ENCODE results near the gene UNC13C. TPM values are rescaled to one million over a fixed set of nuclear protein-coding genes. Genes with fewer than 3 reads are reported as not detected.

UNC13C gene
- total and polyA plus RNA-seq, 4 donors: 0.05 to 16.0 (median 0.12) TPM; not detected in 1

- no peaks in the 10 kb centered on the region for H3K4me1 ChIP-seq (ENCODE audit: control insufficient read depth in 5 of 5, insufficient read depth in 5 of 5, low read length in 5 of 5)
- no peaks in the 10 kb centered on the region for H3K9me3 ChIP-seq (ENCODE audit: control insufficient read depth in 4 of 4, insufficient read depth in 3 of 4, low read length in 3 of 4)
- H3K27me3 ChIP-seq (ENCODE audit: control insufficient read depth in 3 of 3, insufficient read depth in 3 of 3, low read length in 2 of 3): no peaks in the 10 kb centered on the region
- H3K4me3 ChIP-seq: no peak overlapping the region
- H3K27ac ChIP-seq (ENCODE audit: low read depth in 1 of 2, low read length in 1 of 2): no peak overlapping the region
- H3K36me3 ChIP-seq (ENCODE audit: control insufficient read depth in 4 of 4, insufficient read depth in 4 of 4, low read length in 4 of 4): peaks cover 0 to 8% (median 0%) of the 10 kb centered on the region in 4 donors
- no peak overlapping the region for H3K9ac ChIP-seq (ENCODE audit: insufficient read depth in 1 of 2, low read length in 2 of 2)
- DNase-seq (no peak), ATAC-seq (ENCODE audit: insufficient read depth, low FRiP score) (no peak)
- TF ChIP-seq CTCF (IDR thresholded peaks at IDR 0.05; ENCODE audit: control extremely low read depth, extremely low read depth): no peak
- 68 to 80% methylated on average over 3 of the region's 3 CpGs for WGBS, 2 donors
These were observed 329.1 kb downstream of the UNC13C start for GRCh38 chr15:54307252-54307902.

GRCh38 chr15:54307926-54308325 is 329.7 kb downstream of the UNC13C start:
- Histone ChIP-seq H3K9me3 (ENCODE audit: control insufficient read depth in 4 of 4, insufficient read depth in 3 of 4, low read length in 3 of 4) (no peaks in the 10 kb centered on the region), H3K27ac (ENCODE audit: low read depth in 1 of 2, low read length in 1 of 2) (no peak overlapping the region), H3K36me3 (ENCODE audit: control insufficient read depth in 4 of 4, insufficient read depth in 4 of 4, low read length in 4 of 4) (peaks cover 0 to 8% (median 0%) of the 10 kb centered on the region in 4 donors), H3K27me3 (ENCODE audit: control insufficient read depth in 3 of 3, insufficient read depth in 3 of 3, low read length in 2 of 3) (no peaks in the 10 kb centered on the region), H3K4me3 (no peak overlapping the region), H3K9ac (ENCODE audit: insufficient read depth in 1 of 2, low read length in 2 of 2) (no peak overlapping the region), H3K4me1 (ENCODE audit: control insufficient read depth in 5 of 5, insufficient read depth in 5 of 5, low read length in 5 of 5) (no peaks in the 10 kb centered on the region)
- ATAC-seq (ENCODE audit: insufficient read depth, low FRiP score) (no peak), DNase-seq (no peak)
- no peak for TF ChIP-seq CTCF (IDR thresholded peaks at IDR 0.05; ENCODE audit: control extremely low read depth, extremely low read depth)
- 92% methylated on average over 2 of the region's 2 CpGs for WGBS, 2 donors

GRCh38 chr15:54312528-54312927 is 334.3 kb downstream of the UNC13C start:
- Histone ChIP-seq H3K9ac (ENCODE audit: insufficient read depth in 1 of 2, low read length in 2 of 2) (no peak overlapping the region), H3K27me3 (ENCODE audit: control insufficient read depth in 3 of 3, insufficient read depth in 3 of 3, low read length in 2 of 3) (no peaks in the 10 kb centered on the region), H3K4me1 (ENCODE audit: control insufficient read depth in 5 of 5, insufficient read depth in 5 of 5, low read length in 5 of 5) (no peaks in the 10 kb centered on the region), H3K36me3 (ENCODE audit: control insufficient read depth in 4 of 4, insufficient read depth in 4 of 4, low read length in 4 of 4) (peaks cover 0 to 3% (median 0%) of the 10 kb centered on the region in 4 donors), H3K27ac (ENCODE audit: low read depth in 1 of 2, low read length in 1 of 2) (no peak overlapping the region), H3K9me3 (ENCODE audit: control insufficient read depth in 4 of 4, insufficient read depth in 3 of 4, low read length in 3 of 4) (no peaks in the 10 kb centered on the region), H3K4me3 (no peak overlapping the region)
- DNase-seq: peak in 2 of 3 donors; percentile 6 to 23
- no peak for ATAC-seq (ENCODE audit: insufficient read depth, low FRiP score)
- TF ChIP-seq CTCF (IDR thresholded peaks at IDR 0.05; ENCODE audit: control extremely low read depth, extremely low read depth): no peak

GRCh38 chr15:54321426-54321825 is 343.2 kb downstream of the UNC13C start:
- Histone ChIP-seq H3K36me3 (ENCODE audit: control insufficient read depth in 4 of 4, insufficient read depth in 4 of 4, low read length in 4 of 4) (peaks cover 0 to 5% (median 1%) of the 10 kb centered on the region in 4 donors), H3K4me1 (ENCODE audit: control insufficient read depth in 5 of 5, insufficient read depth in 5 of 5, low read length in 5 of 5) (no peaks in the 10 kb centered on the region), H3K9ac (ENCODE audit: insufficient read depth in 1 of 2, low read length in 2 of 2) (no peak overlapping the region), H3K27me3 (ENCODE audit: control insufficient read depth in 3 of 3, insufficient read depth in 3 of 3, low read length in 2 of 3) (no peaks in the 10 kb centered on the region), H3K9me3 (ENCODE audit: control insufficient read depth in 4 of 4, insufficient read depth in 3 of 4, low read length in 3 of 4) (no peaks in the 10 kb centered on the region), H3K27ac (ENCODE audit: low read depth in 1 of 2, low read length in 1 of 2) (no peak overlapping the region), H3K4me3 (no peak overlapping the region)
- 87 to 89% methylated on average over 6 of the region's 6 CpGs for WGBS, 2 donors
- TF ChIP-seq CTCF (IDR thresholded peaks at IDR 0.05; ENCODE audit: control extremely low read depth, extremely low read depth): no peak
- peak in 2 of 3 donors; percentile 3 to 4 for DNase-seq
- no peak for ATAC-seq (ENCODE audit: insufficient read depth, low FRiP score)

All from lung (tissue), 12 donors.